Hematopoietic multipotent progenitor cell treated with erythropoietin and hydrocortisone succinate and interleukin-3 and kit ligand, for 15 days (in vitro differentiated cells): ENCODE results near the gene CABLES2.

Source experiments
- DNase-seq: peaks from one replicate; pipeline ENCODE4 v3.0.0-alpha.2; 2015; ENCODE audit warnings: low spot score

Gene CABLES2, protein sequence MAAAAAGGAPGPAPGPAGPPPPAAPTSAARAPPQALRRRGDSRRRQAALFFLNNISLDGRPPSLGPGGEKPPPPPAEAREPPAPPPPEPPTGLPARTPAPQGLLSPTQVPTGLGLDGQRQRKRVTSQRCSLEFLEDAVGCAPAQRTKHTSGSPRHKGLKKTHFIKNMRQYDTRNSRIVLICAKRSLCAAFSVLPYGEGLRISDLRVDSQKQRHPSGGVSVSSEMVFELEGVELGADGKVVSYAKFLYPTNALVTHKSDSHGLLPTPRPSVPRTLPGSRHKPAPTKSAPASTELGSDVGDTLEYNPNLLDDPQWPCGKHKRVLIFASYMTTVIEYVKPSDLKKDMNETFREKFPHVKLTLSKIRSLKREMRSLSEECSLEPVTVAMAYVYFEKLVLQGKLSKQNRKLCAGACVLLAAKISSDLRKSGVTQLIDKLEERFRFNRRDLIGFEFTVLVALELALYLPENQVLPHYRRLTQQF

DNA sequence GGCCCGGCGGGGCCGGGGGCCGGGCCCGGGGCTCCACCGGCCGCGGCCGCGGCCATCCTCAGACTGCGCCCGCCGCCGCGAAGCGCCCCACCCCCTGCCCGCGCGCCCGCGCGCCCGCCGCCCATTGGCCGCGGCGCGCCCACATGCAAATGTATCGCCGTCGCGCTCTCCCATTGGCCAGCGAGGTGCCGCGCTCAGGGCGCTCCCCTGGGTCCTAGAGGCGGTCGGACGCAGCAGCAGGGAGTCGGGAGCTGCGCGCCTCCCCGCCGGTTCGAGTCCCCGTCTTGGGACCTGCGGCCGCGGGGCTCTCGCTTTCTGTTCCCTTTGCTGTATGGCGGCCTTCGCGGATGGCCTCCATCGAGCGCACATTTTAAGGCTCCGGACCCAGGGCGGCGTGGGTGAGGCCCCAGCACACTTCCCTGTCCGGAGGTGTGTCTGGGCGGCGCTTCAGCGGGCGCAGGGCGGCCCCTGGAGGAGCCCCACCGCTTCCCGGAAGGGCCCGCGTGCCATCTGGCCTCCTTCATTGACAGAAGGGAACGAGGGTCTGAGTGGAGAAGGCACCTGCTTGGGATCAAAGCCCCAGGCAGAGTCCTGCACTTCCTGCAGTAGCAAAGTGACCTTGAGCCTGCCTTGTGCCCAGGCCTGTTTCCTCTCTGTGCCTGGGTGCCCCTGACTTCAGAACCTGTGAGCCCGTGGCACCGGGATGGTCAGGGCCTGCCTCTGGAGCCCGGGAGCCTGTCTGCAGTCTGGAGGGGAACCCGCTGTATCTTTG lies at the start of gene CABLES2:
Gene CABLES2 (minus strand): TSS at position 65 of the 772 bp plus-strand sequence. CDS start 9 bp downstream, at position 56.
- DNase-seq: peak; percentile 94

DNA sequence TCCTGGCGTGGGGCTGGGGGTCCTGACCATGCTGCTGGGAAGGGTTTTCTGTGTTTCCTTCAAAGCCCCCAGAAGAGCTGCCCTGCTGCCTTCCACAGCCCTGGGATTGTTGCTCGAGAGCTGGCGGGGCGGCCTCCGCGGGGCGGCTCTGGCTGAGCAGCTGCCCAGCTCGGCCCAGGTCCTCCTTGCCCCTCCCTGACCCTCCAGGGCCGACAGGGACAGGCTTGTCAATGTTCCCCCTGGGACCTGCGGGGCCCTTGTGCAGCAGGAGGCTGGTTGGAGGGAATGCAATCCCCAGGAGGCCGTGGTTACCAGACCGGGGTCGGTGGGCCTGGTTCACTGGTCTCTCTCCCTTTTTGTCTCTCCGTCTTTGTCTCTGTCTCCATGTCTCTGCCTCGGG lies 48.8 kb upstream of the CABLES2 start:
- no peak for DNase-seq

DNA sequence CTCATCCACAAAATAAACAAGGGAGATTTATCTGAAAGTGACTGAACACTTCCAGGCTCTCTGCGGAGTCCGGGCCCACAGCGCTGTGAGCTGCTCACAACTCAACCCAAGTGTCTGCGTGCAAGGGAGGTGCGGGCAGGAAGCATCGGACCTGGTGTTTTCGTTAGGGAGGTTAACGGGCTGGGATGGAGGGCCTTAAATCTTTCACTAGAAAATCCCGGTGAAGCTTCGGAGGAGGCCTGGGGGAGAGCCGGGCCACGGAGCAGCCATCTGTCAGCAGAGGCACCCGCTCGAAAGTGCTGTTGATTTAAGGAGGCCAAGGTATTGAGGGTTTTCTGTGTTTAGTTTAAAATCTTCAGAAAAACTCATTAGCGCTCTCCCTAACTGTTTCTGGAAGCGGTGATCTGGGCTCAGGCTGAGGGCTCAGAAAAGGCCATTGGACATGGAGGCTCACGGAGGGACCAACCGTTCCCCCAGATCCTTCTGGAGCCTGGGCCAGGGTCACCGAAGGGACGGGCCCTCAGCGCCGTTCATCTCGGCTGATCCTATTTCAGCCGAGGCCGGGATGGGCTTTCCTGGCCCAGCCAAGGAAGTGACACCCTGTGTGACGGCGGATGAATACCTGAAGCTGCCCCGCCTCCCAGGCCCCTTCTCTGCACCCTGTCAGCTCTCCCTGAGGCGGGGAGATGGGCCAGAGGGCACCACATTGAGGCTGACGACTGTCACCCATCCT lies 48.0 kb upstream of the CABLES2 start:
- DNase-seq: no peak

DNA sequence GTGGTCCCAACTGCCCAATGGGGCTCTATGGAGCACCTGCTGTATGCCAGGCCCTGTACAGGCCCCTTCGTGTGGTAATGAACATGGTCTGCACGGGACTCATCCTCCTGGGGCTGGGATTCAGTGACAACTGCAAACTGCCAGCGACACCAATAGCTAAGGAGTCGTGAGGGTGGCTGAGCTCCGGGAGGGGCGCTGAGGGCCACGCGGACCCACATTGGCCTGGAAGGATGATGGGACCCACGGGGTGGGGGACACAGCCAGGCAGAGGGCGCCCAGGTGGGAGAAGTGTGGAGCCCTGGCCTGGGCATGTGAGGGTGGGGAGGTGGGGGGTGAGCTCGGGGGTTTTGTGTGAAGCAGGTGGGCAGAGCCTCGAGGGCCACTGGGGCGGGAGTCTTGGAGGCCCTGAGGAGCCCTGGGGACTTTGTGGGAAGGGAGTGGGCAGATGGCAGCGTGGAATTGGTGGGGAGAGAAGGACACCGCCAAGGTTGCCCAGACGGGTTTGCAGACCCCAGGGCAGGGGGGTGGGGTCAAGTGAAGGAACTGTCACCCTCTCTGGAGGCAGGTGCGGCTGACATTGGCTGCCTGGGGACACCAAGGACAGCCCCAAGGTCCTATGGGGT lies 46.2 kb upstream of the CABLES2 start:
- no peak for DNase-seq

DNA sequence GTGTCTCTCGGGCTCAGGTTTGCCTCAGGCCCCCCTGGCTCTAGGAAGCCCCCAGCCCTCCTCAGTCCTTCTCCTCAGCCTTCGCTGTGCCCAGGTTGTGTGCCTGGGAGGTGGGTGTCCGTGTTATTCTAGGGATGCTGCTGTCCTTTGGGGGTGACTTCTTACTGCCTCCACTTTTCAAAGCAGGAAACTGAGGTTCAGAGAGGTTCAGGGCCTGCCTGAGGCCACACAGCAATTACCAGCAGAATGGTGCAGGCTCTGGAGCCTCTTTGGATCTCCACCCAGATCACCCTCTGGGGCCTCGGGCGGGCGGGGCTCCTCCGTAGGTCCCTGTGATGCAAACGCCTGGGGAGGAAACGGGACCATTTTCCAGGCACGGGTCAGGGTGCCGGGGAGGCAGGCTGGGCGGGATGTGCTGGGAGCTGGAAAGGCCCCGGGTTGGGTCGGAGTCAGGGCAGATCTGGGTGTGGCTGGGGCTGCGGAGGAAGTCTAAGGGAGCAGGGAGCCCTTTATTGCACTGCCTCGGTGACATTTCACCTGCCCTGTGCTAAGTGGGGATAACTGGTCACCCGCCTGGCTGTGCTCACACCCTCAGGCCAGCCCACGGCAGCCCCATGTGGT lies 45.5 kb upstream of the CABLES2 start:
- DNase-seq: no peak

DNA sequence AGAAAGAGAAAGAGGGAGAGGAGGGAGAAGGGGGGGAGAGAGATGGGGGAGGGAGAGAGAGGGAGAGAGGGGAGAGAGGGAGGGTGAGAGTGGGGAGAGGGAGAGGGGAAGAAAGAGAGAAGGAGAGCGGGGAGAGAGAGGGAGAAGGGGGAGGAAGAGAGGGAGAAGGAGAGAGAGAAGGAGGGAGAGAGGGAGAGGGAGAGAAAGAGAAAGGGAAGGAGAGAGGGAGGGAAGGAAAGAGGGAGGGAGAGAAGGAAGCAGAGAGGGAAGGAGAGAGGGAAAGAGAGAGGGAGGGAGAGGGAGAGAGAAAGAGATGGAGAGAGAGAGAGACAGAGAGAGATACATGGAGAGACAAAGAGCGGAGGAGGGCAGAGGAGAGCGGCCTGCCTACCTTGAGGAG lies 44.9 kb upstream of the CABLES2 start:
- DNase-seq: no peak

DNA sequence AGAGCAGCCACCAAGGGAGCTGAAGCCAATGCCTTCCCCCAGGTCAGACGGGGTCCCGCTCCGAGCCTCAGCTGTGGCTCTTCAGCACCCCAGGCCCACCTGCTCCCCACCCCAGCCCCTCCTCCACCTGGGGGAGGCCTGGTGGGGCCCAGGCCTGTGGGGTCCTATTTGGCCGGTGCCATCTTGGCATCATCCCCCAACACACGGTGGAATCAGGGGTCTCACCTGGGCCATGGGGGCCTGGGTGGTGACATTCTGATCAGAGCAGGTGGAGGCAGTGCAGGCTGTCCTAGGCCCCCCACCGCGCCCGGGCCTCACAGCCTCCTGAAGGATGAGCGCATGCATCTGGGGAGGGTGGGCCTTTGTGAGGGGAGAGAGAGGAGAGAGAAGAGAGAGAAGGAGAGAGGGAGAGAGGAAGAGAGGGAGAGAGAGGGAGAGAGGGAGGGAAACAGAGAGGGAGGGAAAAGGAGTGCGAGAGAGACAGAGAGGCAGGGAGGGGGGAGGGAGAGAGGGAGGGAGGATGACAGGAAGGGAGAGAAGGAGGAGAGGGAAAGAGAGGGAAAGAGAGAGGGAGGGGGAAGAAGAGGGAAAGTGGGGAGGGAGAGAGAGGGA lies 44.2 kb upstream of the CABLES2 start:
- no peak for DNase-seq

DNA sequence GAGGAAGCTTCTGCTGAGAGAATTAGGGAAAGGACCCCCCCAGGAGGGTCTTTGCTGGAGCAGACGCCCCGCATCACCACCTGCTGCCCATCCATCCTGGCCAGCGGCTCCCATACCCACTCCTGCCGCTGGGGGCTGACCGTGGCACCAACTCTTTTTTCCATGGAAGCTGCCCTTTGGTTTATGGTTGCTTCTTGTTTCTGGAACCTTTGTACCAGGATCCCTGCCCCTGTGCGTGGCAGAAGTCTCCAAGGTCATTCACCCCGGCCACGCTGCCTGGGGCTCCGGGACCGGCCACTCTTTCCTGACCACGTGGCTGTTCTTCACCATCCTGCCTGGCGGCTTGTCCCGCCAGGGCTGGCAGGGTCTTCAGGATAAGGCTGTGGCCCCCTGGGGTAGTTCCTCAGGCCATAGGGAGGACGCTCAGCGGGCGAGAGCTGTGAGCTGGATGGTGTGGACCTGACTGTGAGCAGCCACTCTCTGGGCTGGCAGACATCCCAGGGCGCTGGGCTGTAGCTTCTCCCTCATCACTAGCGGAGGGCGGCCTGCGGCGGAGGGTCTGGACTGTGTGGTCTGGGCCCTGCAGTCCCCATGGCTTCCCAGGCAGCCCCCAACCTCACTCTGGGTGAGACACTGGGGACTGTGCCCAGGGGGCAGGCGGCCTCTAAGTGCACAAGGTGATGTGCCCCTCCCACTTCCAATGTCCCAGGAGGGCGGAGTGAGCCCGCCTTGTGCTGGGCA lies 43.0 kb upstream of the CABLES2 start:
- DNase-seq: no peak

DNA sequence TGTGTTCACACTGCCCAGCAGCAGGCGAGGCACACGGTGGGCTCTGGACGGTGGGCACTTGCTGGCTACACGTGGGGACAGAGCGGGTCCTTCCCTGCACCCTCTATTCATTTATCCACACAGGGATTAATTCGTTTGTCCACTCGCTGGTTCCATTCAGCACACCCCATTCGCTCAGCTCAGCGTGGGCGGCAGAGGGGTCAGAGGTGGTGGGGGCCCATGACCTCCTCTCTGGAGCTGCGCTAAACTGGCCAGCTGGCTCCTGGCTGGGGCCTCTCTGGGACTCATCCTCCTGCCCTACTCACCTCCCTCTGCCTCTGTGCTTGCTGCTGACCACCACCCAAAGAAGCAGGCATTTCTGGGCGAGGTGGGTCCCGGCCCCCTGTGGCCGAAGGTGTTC lies 41.7 kb upstream of the CABLES2 start:
- DNase-seq: no peak

DNA sequence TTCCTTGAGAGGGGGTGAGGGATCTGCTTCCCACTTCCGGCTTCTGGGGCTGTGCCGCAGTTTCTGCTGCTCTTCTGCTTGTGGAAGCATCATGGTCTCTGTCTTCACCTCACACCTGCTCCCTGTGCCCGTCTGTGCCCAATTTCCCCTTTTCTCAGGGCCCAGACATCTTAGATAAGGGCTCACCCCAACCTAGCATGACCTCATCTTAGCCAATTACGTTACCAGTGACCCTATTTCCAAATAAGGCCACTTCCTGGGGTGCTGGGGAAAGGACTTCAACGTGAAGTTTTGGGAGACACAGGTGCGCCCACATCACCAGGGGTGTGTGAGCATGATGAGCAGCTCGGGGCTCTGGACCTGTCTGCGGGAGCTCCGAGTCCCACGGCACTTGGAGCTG lies 41.0 kb upstream of the CABLES2 start:
- no peak for DNase-seq

DNA sequence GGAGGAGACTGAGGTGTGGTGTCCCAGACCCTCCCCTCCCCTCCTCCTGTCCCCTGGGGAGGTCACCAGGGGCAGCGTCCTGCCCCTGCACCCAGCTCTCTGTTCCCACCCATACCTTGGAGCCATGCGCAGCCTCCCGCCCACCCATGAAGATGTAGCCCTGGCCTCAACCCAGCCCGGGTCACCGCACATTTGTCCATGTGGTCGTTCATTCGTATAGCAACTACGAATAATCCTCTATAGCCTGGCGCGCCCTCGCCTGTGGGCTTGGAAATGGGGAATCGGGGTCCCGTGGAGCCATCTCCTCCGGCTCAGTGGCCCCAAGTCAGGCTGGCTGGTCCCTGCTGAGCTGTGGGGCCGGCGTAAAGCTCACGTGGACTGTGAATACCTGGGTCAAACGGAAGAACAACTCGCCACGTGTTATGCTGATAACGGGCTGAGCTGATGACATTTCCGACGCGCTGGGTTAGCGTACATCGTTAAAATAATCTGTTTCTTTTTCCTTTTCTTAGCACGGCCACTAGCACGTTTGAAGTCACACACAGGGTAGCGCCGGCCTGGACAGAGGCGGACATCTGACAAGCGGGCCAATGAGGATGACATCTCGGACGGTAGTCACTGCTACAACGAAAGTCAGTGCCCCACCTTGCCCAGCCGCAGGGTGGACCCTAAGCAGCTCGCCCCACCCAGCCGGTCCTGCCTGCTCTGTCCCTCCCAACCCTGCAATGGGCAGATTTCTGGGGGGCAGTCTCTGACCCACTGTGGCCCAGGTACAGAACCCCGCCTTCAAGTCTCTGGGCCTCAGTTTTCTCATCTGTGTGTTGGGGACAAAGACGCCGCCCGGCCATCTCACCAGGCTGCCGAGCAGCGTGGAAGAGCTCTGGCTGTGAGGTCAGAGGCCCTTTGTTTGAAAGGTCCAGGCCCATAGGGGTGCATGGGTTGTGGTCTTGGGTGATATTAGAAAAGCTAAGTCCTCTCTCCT lies 40.1 kb upstream of the CABLES2 start:
- DNase-seq: no peak

DNA sequence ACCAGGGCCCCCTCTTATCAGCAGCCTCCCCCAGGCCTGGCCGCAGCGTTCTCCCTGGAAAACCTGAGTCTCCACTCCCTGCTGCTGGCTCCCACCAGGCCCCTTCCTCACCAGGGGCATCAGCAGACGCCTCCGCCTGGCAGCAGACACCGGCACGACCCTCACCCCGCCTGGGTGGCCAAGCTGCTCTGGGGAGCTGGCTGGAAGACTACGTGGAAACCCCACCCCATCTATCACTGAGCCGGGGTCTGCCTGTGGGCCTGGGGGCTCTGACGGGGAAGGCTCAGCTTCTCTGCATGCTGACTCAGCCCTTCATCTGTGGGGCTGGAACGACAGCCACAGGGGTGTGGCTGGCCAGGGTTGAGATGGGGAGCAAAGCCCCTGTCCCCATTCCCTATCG lies 39.4 kb upstream of the CABLES2 start:
- no peak for DNase-seq

DNA sequence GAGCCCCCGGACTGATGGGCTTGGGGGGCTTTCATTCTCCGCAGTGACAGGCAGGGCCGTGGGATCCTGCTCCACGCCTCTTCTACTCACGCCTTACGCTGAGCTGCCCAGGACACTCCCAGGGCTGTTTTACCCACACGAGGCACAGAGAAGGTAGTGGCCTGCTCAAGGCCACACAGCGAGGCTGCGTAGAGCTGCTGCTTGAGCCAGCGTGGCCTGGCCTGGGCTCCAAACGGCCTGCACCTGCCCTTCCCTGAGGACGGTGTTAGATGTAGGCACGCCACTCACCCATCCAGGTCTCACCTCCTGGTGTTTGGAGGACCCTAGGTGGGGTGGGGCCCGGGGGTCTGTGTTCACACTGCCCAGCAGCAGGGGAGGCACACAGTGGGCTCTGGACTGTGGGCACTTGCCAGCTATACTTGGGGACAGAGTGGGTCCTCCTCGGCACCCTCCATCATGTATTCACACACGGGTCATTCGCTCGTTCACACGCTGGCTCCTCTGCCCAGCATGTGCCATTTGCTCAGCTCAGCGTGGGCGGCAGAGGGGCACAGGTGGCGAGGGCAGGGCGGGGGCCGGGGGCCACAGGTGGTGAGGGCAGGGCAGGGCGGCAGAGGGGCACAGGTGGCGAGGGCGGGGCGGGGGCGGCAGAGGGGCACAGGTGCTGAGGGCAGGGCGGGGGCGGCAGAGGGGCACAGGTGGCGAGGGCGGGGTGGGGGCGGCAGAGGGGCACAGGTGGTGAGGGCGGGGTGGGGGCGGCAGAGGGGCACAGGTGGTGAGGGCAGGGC lies 38.7 kb upstream of the CABLES2 start:
- no peak for DNase-seq

DNA sequence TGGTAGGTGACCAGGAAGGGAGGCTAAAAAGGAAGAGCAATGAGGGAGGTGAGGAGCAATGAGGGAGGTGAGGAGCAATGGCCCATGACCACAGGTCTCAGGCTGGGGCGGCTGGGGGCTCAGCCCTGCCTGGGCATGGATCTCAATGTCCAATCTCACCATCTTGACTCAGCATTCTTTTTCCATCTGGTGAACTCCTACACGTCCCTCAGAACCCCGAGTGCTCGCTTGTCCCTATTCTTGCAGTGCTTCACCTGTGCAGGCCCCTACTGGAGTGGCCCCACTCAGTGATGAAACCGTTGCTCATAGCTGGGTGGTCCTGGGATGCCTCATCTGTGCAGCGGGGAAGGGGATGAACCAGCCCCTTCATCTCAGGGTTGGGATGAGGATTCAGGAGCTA lies 37.2 kb upstream of the CABLES2 start:
- DNase-seq: no peak

DNA sequence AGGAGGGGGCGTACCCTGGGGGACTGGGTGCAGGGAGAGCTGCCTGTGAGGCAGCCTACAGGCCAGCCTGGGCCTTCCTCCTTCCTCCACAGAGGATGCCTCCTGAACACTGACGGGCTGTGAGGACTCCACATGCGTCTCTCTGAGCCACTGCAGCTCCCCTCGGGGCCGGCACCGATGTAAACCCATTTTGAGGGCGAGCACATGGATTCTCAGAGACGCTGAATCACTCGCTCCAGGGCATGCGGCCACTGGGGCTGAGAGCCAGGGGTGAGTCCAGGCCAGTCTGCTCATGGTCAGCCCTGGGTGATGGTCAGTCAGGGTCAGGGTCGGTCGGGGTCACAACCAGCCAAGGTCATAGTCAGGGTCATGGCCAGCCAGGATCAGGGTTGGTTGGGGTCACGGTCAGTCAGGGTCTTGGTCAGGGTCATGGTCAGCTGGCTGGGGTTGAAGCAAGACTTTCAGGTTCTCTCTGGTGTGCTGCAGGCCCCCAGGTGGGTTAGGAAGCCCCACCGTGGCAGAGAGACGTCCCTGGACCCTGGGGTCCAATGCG lies 35.0 kb upstream of the CABLES2 start:
- no peak for DNase-seq

DNA sequence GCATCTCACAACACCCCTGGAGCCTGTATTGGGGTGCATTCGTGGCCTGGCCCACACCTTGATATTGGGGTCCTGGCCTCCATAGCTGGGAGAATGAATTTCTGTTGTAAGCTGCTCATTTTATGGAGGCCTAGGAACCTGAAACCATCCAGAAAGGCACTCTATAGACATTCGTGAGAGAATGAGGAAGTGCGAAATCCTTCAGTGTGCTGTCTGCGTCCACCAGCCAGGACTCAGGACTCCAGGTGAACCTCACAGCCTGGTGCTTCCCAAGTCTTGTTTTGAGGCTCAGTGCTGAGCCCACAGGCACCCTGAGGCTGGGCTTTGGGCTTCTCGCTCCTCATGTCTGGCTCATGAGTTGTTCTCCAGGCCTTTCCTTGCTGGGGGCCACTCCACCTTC lies 32.1 kb upstream of the CABLES2 start:
- DNase-seq: no peak

DNA sequence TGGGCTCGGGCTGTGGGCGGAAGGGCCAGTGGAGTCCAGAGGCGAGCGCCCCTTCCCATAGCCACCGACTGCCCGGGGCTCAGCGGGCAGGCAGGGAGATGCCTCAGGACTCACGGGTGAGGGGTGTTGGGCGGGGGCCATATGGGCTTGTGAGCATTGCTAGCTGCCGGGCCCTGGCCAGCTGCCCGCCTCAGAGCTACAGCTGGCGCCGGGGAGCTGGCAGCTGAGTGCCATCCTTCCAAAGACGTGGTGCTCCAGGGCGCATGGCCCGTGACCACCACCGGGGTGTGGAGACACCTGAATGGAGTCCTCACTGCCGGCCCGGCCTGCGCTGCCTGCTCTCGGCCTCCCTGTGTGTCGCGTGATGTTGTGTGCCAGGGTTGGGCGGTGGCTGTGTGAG lies 30.8 kb upstream of the CABLES2 start:
- DNase-seq: no peak

DNA sequence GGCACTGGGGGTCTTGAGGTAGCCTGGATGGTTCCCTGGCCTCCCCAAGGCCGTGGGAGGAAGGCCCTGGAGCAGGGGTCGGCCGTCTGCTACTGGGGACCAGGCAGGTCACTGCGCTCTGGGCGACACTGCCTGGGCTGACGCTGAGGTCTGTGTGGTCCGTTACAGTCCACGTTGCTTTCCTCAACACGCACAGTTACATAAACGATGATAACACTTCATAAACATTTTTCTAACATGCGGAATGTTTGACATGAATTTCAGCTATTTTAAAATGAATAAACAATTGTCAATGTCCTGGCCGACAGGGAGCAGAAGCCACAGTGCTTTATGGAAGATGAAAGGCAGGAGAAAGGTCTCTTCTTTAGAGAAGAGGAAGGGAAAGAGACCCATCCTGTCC lies 30.4 kb upstream of the CABLES2 start:
- no peak for DNase-seq
